GM12874 (cell line): ENCODE data around the gene CFAP221.

Experiments used
- CTCF ChIP-seq: IDR thresholded peaks from 2 replicates; pipeline ENCODE4 v1.5.1; 2011; ENCODE audit warnings: low read depth, mild to moderate bottlenecking, control low read depth, low read length, moderate library complexity; ENCODE audit not compliant: insufficient read depth

CFAP221 gene

DNA sequence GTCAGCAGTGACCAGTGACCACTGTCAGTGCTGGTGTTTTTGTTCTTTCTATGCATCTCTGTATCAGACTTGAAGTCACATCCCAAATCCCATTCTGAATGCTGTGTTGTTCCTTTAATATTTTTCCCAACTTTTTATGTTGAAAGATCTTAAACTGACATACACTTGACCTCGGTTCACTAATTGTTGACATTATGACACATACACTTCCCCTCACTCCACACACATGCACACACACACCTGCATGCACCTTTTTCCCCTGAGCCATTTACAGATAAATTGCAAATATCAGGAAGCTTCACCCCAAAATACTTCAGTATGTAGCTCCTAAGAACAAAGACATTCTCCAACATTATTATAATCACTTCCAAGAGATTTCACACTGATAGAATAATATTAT, 62.4 kb downstream of the CFAP221 start:
- no peak for TF ChIP-seq CTCF

GRCh38 chr2:119608553-119608952, 64.3 kb downstream of the CFAP221 start:
- TF ChIP-seq CTCF, result no peak

DNA sequence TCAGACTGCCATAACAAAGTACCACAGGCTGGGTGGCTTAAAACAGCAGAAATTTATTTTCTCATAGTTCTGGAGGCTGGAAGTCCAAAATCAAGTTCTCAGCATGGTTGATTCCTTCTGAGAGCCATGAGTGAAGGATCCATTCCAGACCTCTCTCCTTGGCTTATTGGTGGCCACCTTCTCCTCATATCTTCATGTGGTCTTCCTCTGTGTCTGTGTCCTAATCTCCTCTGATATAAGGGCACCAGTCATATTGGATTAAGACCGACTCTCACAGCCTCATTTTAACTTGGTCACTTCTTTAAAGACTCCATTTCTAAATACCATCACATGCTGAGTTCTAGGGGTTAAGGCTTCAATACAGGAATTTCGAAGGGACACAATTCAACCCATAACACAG, 65.1 kb downstream of the CFAP221 start:
- TF ChIP-seq CTCF, result no peak

DNA sequence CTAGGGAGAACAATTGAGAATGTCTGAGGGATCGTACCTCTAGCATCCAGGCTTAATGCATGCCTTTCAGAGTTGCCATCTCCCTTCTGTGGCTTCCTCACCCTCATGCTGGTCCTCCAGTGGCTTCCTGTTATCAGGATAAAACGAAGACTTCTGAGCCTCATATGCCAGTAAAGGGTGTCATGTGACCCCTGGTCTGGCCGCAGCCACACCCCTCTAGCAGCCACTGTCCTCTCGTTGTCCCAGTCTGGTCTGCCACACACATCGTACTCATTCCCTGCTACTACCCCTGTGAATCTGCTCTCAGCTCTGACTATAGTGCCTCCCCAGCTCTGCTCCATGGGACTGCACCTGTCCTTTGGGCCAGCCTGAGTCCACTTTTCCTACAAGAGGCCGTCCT, 72.2 kb downstream of the CFAP221 start:
- no peak for TF ChIP-seq CTCF

DNA sequence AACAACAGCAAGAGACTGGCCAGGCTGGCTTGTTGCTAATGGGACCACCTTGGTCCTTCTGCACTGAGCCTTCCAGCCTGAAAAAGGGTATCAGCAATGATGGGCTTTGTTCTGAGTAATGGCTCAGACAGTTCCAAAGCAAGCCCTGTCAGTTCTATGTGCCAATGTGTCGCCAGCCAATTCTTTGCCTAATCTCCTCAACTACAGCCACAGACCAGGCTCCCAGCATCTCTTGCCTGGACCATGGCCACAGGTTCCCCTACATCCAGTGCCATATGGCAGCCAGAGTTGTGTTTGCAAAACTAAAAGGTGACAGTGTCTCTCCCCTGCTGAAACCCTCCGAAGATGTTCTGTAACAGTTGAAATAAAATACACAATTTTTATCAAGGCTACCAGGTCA, 73.2 kb downstream of the CFAP221 start:
- no peak for TF ChIP-seq CTCF

DNA sequence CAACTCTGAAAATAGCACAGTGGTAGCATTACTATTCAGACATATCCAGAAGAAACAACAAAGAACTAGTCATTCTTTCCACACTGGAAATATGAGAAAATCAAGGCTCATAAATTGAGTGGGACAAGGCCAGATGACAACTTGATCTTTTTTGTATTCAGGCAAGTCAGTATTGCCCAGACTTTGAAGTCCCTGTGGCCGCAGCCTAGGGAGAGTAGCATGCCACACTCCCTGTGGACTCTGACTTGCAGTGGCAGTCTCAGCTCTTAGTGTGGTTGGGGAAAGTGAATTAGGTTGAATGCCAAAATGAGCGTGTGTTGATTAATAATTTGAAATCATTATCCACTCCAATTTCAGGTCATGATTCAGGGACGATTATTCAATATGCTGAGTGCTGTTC, 81.0 kb downstream of the CFAP221 start:
- no peak for TF ChIP-seq CTCF

DNA sequence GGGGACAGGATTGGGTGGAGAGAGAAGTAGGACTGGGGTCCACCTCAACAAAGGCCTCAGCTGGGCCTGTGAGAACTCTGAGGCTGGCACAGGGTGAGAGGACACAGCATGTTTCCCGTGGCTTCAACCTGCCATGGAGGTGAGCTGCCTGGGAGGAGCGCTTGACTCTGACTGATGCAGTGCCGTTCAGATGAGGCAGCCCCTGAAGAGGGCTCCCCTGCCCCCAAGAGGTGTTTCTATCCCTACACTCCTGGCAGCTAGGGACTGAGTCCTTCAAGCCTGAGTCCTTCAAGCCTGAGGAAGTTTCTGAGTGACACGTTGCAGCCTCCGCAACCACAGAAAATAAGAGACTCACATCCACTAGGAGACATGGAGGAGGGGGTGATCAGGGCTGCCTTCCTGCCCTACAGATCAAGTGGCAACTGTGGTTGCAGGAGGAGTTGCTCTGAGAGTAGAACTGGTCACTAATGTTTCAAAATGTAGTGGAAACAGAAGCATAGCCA, 85.1 kb downstream of the CFAP221 start:
- TF ChIP-seq CTCF, result no peak

DNA sequence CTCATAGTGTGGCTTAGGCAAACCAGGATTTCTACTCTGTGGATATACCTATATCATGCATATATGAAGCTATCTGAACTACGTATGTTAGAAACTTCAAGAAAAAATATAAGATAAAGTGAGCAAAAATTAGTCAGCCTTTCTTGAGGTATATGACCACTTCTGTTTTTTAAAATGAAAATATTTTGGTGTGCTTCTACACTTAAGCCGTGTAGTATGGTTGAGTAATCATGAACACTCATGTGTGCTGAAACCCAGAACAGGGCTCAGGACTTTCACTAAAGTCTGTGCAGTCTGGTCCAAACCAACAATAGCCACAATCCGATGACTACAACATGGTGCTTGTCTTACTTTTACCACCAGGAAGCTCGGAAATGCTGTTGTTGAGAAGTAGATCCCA, 85.9 kb downstream of the CFAP221 start:
- TF ChIP-seq CTCF, result no peak
